Endothelial cell of umbilical vein (primary cell): ENCODE measurements around the gene NPTX2. TPM values are rescaled to one million over a fixed set of nuclear protein-coding genes. Genes with fewer than 3 reads are reported as not detected.
"Not testable (repeated sequence)": the region's sequence is repeated elsewhere in the genome, so short reads cannot be mapped to it uniquely, and the experiment has no call there.

ENCODE experiments used
- BruUV-seq: library from RNA; stranded (reverse); fragments of 400-500 nt; replicated peaks from 2 replicates; lab custom pipeline; 2021; lab: Mats Ljungman, UMichigan
- CTCF ChIA-PET: fragments of 300-600, 350-600 bp; sonication (Branson Sonifier 250); formaldehyde crosslinking; loops from one replicate; lab custom pipeline; 2021; ENCODE audit warnings: antibody characterized with exemption, inconsistent platforms; lab: Charles Lee
- POLR2A ChIA-PET: fragments of 300-600, 350-600 bp; sonication (Branson Sonifier 250); formaldehyde crosslinking; loops from one replicate; lab custom pipeline; 2021; ENCODE audit warnings: antibody characterized with exemption, inconsistent platforms; lab: Charles Lee
- DNase-seq: peaks from one replicate; pipeline ENCODE4 v3.0.0-alpha.2; 2011; ENCODE audit warnings: low read depth, low spot score
- FAIRE-seq: peaks from 2 replicates; lab custom pipeline; 2011; peaks lifted over from hg19 to GRCh38; lab: Jason Lieb, UNC
- H2AFZ ChIP-seq: 2 replicates; pipeline ENCODE4 v1.6.0; 2012; ENCODE audit warnings: low read depth, low read length, control low read depth, inconsistent platforms
- H3K27ac ChIP-seq: 2 replicates; pipeline ENCODE4 v1.5.1; 2011; ENCODE audit warnings: low read depth, mild to moderate bottlenecking, control low read depth, low read length, moderate library complexity; ENCODE audit not compliant: insufficient read depth
- H3K27me3 ChIP-seq, 2 experiments: 2 replicates each; pipeline versions ENCODE4 v1.6.0 to v1.6.1; 2011; ENCODE audit warnings: low read length in 2 of 2, mixed read lengths in 1 of 2; ENCODE audit not compliant: control insufficient read depth in 2 of 2, insufficient read depth in 2 of 2
- H3K36me3 ChIP-seq, 2 experiments: 2 replicates in 1 of 2; 3 replicates in 1 of 2; pipeline ENCODE4 v1.5.1; 2011; ENCODE audit warnings: low read length in 2 of 2, mild to moderate bottlenecking in 1 of 2, moderate library complexity in 1 of 2; ENCODE audit not compliant: control insufficient read depth in 2 of 2, insufficient read depth in 2 of 2; ENCODE audit errors: extremely low read depth in 1 of 2
- H3K4me1 ChIP-seq: 3 replicates; pipeline ENCODE4 v1.5.1; 2011; ENCODE audit warnings: mild to moderate bottlenecking, low read length; ENCODE audit not compliant: control insufficient read depth, insufficient read depth; ENCODE audit errors: extremely low read depth
- H3K4me2 ChIP-seq: 2 replicates; pipeline ENCODE4 v1.6.1; 2011; ENCODE audit warnings: low read length, control low read depth, mixed read lengths; ENCODE audit not compliant: insufficient read depth
- H3K4me3 ChIP-seq, 3 experiments: fragments of 200-600 bp in 1 of 3; sonication (generic), shearing (Covaris generic) in 1 of 3; replicated peaks in 1 of 3; 2 replicates each; pipeline ENCODE4 v1.5.1; 2011 to 2016; ENCODE audit warnings: control low read depth in 3 of 3, low read length in 3 of 3, mild to moderate bottlenecking in 2 of 3, inconsistent platforms in 1 of 3, low read depth in 1 of 3, moderate library complexity in 1 of 3; ENCODE audit not compliant: insufficient read depth in 1 of 3
- H3K79me2 ChIP-seq: 2 replicates; pipeline ENCODE4 v1.6.0; 2012; ENCODE audit warnings: low read length, inconsistent platforms; ENCODE audit not compliant: control insufficient read depth, insufficient read depth
- H3K9ac ChIP-seq: replicated peaks from 2 replicates; pipeline ENCODE3; 2011; ENCODE audit warnings: low read length, control low read depth; ENCODE audit not compliant: insufficient read depth; ENCODE audit errors: extremely low read depth
- H3K9me1 ChIP-seq: replicated peaks from 3 replicates; pipeline ENCODE4 v1.6.0; 2011; ENCODE audit warnings: mild to moderate bottlenecking, low read length; ENCODE audit not compliant: control insufficient read depth, insufficient read depth; ENCODE audit errors: extremely low read depth
- H3K9me3 ChIP-seq: replicated peaks from 2 replicates; pipeline ENCODE4 v1.5.1; 2012; ENCODE audit warnings: low read length, inconsistent platforms; ENCODE audit not compliant: control insufficient read depth, insufficient read depth
- H4K20me1 ChIP-seq: replicated peaks from 2 replicates; pipeline ENCODE3; 2011; ENCODE audit warnings: mild to moderate bottlenecking, low read length; ENCODE audit not compliant: control insufficient read depth, insufficient read depth; ENCODE audit errors: extremely low read depth
- CTCF ChIP-seq, 2 donors: IDR thresholded peaks; 1 replicate in 1 of 2; 2 replicates in 1 of 2; pipeline ENCODE4 v1.5.1; 2011; ENCODE audit warnings: low read length in 2 of 2, mild to moderate bottlenecking in 2 of 2, moderate library complexity in 2 of 2, control low read depth in 1 of 2, inconsistent platforms in 1 of 2, low read depth in 1 of 2; ENCODE audit not compliant: insufficient read depth in 1 of 2; ENCODE audit errors: extremely low read depth in 1 of 2
- EZH2 ChIP-seq: IDR thresholded peaks from 2 replicates; pipeline ENCODE4 v1.6.1; 2012; ENCODE audit warnings: borderline replicate concordance, low read depth, mild to moderate bottlenecking, moderate library complexity, low read length, inconsistent platforms; ENCODE audit not compliant: severe bottlenecking
- FOS ChIP-seq: IDR thresholded peaks from 2 replicates; pipeline ENCODE4 v1.6.1; 2011; ENCODE audit warnings: mild to moderate bottlenecking, low read length, moderate library complexity, borderline replicate concordance; ENCODE audit not compliant: insufficient read depth
- GATA2 ChIP-seq: IDR thresholded peaks from 2 replicates; pipeline ENCODE4 v1.7.0; 2011; ENCODE audit warnings: low read depth, mild to moderate bottlenecking, moderate library complexity, mixed read lengths, low read length; ENCODE audit not compliant: insufficient read length, insufficient read depth
- JUN ChIP-seq: IDR thresholded peaks from 2 replicates; pipeline ENCODE4 v1.6.1; 2011; ENCODE audit warnings: borderline replicate concordance, low read depth; ENCODE audit not compliant: insufficient read length, insufficient read depth
- MYC ChIP-seq: IDR thresholded peaks from one replicate; pipeline ENCODE4 v1.6.1; 2011; ENCODE audit warnings: mild to moderate bottlenecking, low read depth, low read length
- POLR2A ChIP-seq: IDR thresholded peaks from 2 replicates; pipeline ENCODE4 v1.6.1; 2012; ENCODE audit warnings: low read depth, mild to moderate bottlenecking, control low read depth, low read length
- POLR2AphosphoS5 ChIP-seq: IDR thresholded peaks from 2 replicates; pipeline ENCODE4 v1.6.1; 2012; ENCODE audit warnings: low read depth, mild to moderate bottlenecking, control low read depth, low read length, moderate library complexity; ENCODE audit not compliant: insufficient read depth
- dilution Hi-C: fragments of 300-500 bp; cut with MboI; formaldehyde crosslinking; loops from one replicate; pipeline ENCODE4 v1.15.0; 2019; ENCODE audit warnings: low sequenced_read_pairs; ENCODE audit not compliant: extremely low pct_ligation_motif_present
- intact Hi-C: fragments of 100-400 bp; cut with micrococcal nuclease; formaldehyde crosslinking; loops from one replicate; pipeline ENCODE4 v1.10.0; 2022
- polyA plus RNA-seq, 4 experiments: library from polyadenylated mRNA; depleted of rRNA in 3 of 4; stranded (reverse) in 3 of 4; unstranded in 1 of 4; fragments of >200 nt; gene quantifications; 2 replicates each; pipeline versions ENCODE4 v1.2.1 to v1.2.3, GENCODE V29; 2011 to 2012; ENCODE audit warnings: missing spikeins in 1 of 4
- total RNA-seq: library from RNA; stranded (reverse); gene quantifications from 2 replicates; pipeline ENCODE4 v1.2.3, GENCODE V29; 2021
- TF ChIP-seq, protein P1 (sequence below): IDR thresholded peaks from 2 replicates; pipeline ENCODE4 v1.6.1; 2011; ENCODE audit not compliant: insufficient read depth, insufficient read length

Gene NPTX2
- total and polyA plus RNA-seq, 2 donors (not counting 3 experiments of a cell fraction or from before 2014, with no cell fraction given), result 0.15 to 0.53 TPM

GRCh38 chr7:98571986-98572385, 45.1 kb upstream of the NPTX2 start:
- H3K9ac ChIP-seq, result no peak overlapping the region
- H4K20me1 ChIP-seq, result no peaks in the 10 kb centered on the region
- POLR2A ChIA-PET, result no interaction called here
- FAIRE-seq, result no peak
- intact Hi-C loops (no loop called here), dilution Hi-C loops (no loop called here)
- H3K9me3 ChIP-seq, result no peaks in the 10 kb centered on the region
- H3K4me3 ChIP-seq, result no peak overlapping the region
- H3K9me1 ChIP-seq, result no peaks in the 10 kb centered on the region
- no peak for DNase-seq
- H3K79me2 ChIP-seq, result no peaks in the 10 kb centered on the region
- H3K4me2 ChIP-seq, result no peak overlapping the region
- TF ChIP-seq POLR2AphosphoS5, result no peak
- no peak for TF ChIP-seq FOS
- TF ChIP-seq POLR2A, result no peak
- TF ChIP-seq, protein P1, sequence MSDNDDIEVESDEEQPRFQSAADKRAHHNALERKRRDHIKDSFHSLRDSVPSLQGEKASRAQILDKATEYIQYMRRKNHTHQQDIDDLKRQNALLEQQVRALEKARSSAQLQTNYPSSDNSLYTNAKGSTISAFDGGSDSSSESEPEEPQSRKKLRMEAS, result no peak
- no peak for TF ChIP-seq EZH2
- no peak for TF ChIP-seq MYC
- TF ChIP-seq CTCF (IDR thresholded peaks at IDR 0.05; ENCODE audit: extremely low read depth in 1 of 2, insufficient read depth in 1 of 2, low read depth in 1 of 2, low read length in 2 of 2), result no peak
- no peak for TF ChIP-seq GATA2
- no peak for TF ChIP-seq JUN
- CTCF ChIA-PET, result no interaction called here
- no peak overlapping the region for H2AFZ ChIP-seq
- no TSS peak for BruUV-seq
- no peak overlapping the region for H3K27ac ChIP-seq
- no peaks in the 10 kb centered on the region for H3K4me1 ChIP-seq
- H3K27me3 ChIP-seq, result no peaks in the 10 kb centered on the region
- H3K36me3 ChIP-seq, result no peaks in the 10 kb centered on the region

DNA sequence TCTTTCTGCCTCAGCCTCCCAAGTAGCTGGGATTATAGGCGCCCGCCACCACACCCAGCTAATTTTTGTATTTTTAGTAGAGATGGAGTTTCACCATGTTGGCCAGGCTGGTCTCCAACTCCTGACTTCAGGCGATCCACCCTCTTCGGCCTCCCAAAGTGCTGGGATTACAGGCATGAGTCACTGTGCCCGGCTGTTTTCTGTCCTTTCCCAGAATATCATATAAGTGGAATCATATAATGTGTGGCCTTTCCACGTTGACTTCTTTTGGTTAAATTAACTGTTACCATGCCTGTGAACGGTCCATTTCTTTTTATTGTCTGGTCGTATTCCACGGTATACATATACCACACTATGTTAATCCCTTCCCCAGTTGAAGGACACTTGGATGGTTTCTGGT, 44.4 kb upstream of the NPTX2 start:
- H3K27ac ChIP-seq, BruUV-seq, H3K9ac ChIP-seq, CTCF ChIA-PET, H4K20me1 ChIP-seq, H3K4me1 ChIP-seq, H2AFZ ChIP-seq, H3K9me3 ChIP-seq, H3K79me2 ChIP-seq, H3K4me3 ChIP-seq, H3K27me3 ChIP-seq, POLR2A ChIA-PET, FAIRE-seq, H3K9me1 ChIP-seq, dilution Hi-C loops, DNase-seq, H3K4me2 ChIP-seq, intact Hi-C loops, H3K36me3 ChIP-seq: not testable (repeated sequence)
